Gastrocnemius medialis (tissue), 4 donors: ENCODE results near the gene GEMIN7. TPM values are rescaled to one million over a fixed set of nuclear protein-coding genes. Genes with fewer than 3 reads are reported as not detected.

Experiments used
- ATAC-seq, 2 donors: fragments of 150-250 bp; one replicate each; pipeline ENCODE4 v1.9.1; 2016
- DNase-seq, 2 donors: peaks; one replicate each; pipeline ENCODE4 v3.0.0-alpha.2; 2019
- H3K27ac ChIP-seq, 4 donors: fragments of 200-600 bp; sonication (generic); 1 replicate in 1 of 4; 2 replicates in 3 of 4; pipeline ENCODE4 v1.5.1; 2016 to 2018; ENCODE audit warnings: mild to moderate bottlenecking in 2 of 4, moderate library complexity in 1 of 4
- H3K27me3 ChIP-seq, 3 donors: fragments of 200-600 bp; sonication (generic) in 2 of 3; 1 replicate in 1 of 3; 2 replicates in 2 of 3; pipeline versions ENCODE4 v1.5.1 to v1.6.0; 2016 to 2019; ENCODE audit warnings: mild to moderate bottlenecking in 1 of 3, moderate library complexity in 1 of 3
- H3K36me3 ChIP-seq, 2 donors: fragments of 200-600 bp; sonication (generic) in 1 of 2; one replicate each; pipeline ENCODE4 v1.5.1; 2017 to 2018
- H3K4me1 ChIP-seq, 2 donors: fragments of 200-600 bp; sonication (generic) in 1 of 2; one replicate each; pipeline ENCODE4 v1.5.1; 2016 to 2017; ENCODE audit warnings: mild to moderate bottlenecking in 2 of 2
- H3K4me3 ChIP-seq, 4 donors: fragments of 200-600 bp; sonication (generic) in 3 of 4; 1 replicate in 1 of 4; 2 replicates in 3 of 4; pipeline ENCODE4 v1.5.1; 2016 to 2019; ENCODE audit warnings: mild to moderate bottlenecking in 2 of 4
- H3K9me3 ChIP-seq, 3 donors: fragments of 200-600 bp; sonication (generic) in 2 of 3; 1 replicate in 1 of 3; 2 replicates in 2 of 3; pipeline ENCODE4 v1.5.1; 2016 to 2019
- CTCF ChIP-seq, 5 experiments: fragments of 450-650 bp in 3 of 5; fragments of 200-600 bp in 2 of 5; sonication (generic) in 2 of 5; IDR thresholded peaks in 4 of 5; conservative IDR thresholded peaks in 1 of 5; 1 replicate in 4 of 5; 2 replicates in 1 of 5; pipeline ENCODE4 v1.5.1; 2016 to 2019; ENCODE audit warnings: antibody characterized with exemption in 5 of 5, mild to moderate bottlenecking in 3 of 5, moderate library complexity in 3 of 5
- POLR2A ChIP-seq, 2 donors: fragments of 450-650 bp; IDR thresholded peaks; one replicate each; pipeline ENCODE4 v1.6.1; 2017; ENCODE audit warnings: antibody characterized with exemption in 2 of 2, mild to moderate bottlenecking in 2 of 2, moderate library complexity in 2 of 2
- in situ Hi-C, 4 donors: fragments of 200-750 bp; cut with MboI; loops; one replicate each; pipeline versions ENCODE4 v1.15.0 to v1.8.0; 2017; ENCODE audit warnings: low sequenced_read_pairs in 4 of 4
- intact Hi-C: fragments of 100-400 bp; cut with DNase I; formaldehyde crosslinking; loops from one replicate; pipeline ENCODE4 v1.15.1; 2023; ENCODE audit warnings: low total_unique reads
- total RNA-seq, 4 donors: library from RNA; depleted of rRNA; stranded (reverse); fragments of >200 nt; gene quantifications; one replicate each; pipeline versions ENCODE4 v1.1.0 to v1.2.3, GENCODE V29; 2016

GEMIN7 gene
- total RNA-seq, 4 donors from 2014 or later, result 18.6 to 33.4 (median 27.9) TPM

GRCh38 chr19:45059258-45059965 lies 19.6 kb upstream of the GEMIN7 start:
- peak; percentile 17 to 66 for DNase-seq
- no peaks in the 10 kb centered on the region for H3K27me3 ChIP-seq
- in situ Hi-C loops (no loop called here), intact Hi-C loops (no loop called here)
- peaks cover 0 to 96% of the 10 kb centered on the region in 2 donors for H3K36me3 ChIP-seq
- H3K27ac ChIP-seq, result no peak overlapping the region
- TF ChIP-seq POLR2A (IDR thresholded peaks at IDR 0.05) (no peak), CTCF (IDR thresholded peaks at IDR 0.05 in 4 of 5, conservative IDR thresholded peaks at IDR 0.05 in 1 of 5) (peak; percentile 80 to 86 (median 84))
- H3K4me3 ChIP-seq, result no peak overlapping the region
- H3K4me1 ChIP-seq, result no peaks in the 10 kb centered on the region
- peak; percentile 64 to 78 for ATAC-seq
- H3K9me3 ChIP-seq, result no peaks in the 10 kb centered on the region

GRCh38 chr19:45061965-45062364 lies 17.1 kb upstream of the GEMIN7 start:
- ATAC-seq (no peak), DNase-seq (no peak)
- Histone ChIP-seq H3K9me3 (no peaks in the 10 kb centered on the region), H3K27me3 (no peaks in the 10 kb centered on the region), H3K4me1 (no peaks in the 10 kb centered on the region), H3K36me3 (peaks cover 0 to 96% of the 10 kb centered on the region in 2 donors), H3K4me3 (no peak overlapping the region), H3K27ac (no peak overlapping the region)
- in situ Hi-C loops (no loop called here), intact Hi-C loops (no loop called here)
- TF ChIP-seq CTCF (IDR thresholded peaks at IDR 0.05 in 4 of 5, conservative IDR thresholded peaks at IDR 0.05 in 1 of 5), result no peak
- no peak for TF ChIP-seq POLR2A (IDR thresholded peaks at IDR 0.05)

- in situ Hi-C loops, result no loop called here
- TF ChIP-seq CTCF (IDR thresholded peaks at IDR 0.05 in 4 of 5, conservative IDR thresholded peaks at IDR 0.05 in 1 of 5), result no peak
- no peak for TF ChIP-seq POLR2A (IDR thresholded peaks at IDR 0.05)
- no peaks in the 10 kb centered on the region for H3K4me1 ChIP-seq
- H3K9me3 ChIP-seq, result no peaks in the 10 kb centered on the region
- H3K4me3 ChIP-seq, result no peak overlapping the region
- intact Hi-C loops, result no loop called here
- no peaks in the 10 kb centered on the region for H3K27me3 ChIP-seq
- H3K36me3 ChIP-seq, result peaks cover 0 to 96% of the 10 kb centered on the region in 2 donors
- no peak for ATAC-seq
- no peak for DNase-seq
- H3K27ac ChIP-seq, result no peak overlapping the region
Measured at GRCh38 chr19:45063851-45064801, 14.9 kb upstream of the GEMIN7 start.

- TF ChIP-seq CTCF (IDR thresholded peaks at IDR 0.05 in 4 of 5, conservative IDR thresholded peaks at IDR 0.05 in 1 of 5), result no peak
- TF ChIP-seq POLR2A (IDR thresholded peaks at IDR 0.05), result no peak
- no peak overlapping the region for H3K4me3 ChIP-seq
- no peaks in the 10 kb centered on the region for H3K4me1 ChIP-seq
- in situ Hi-C loops (no loop called here), intact Hi-C loops (no loop called here)
- no peaks in the 10 kb centered on the region for H3K27me3 ChIP-seq
- DNase-seq, result no peak
- no peak overlapping the region for H3K27ac ChIP-seq
- no peak for ATAC-seq
- peaks cover 0 to 88% of the 10 kb centered on the region in 2 donors for H3K36me3 ChIP-seq
- no peaks in the 10 kb centered on the region for H3K9me3 ChIP-seq
Measured at GRCh38 chr19:45066921-45067661, 12.0 kb upstream of the GEMIN7 start.
